Large intestine (tissue), 3 donors: Measurements from ENCODE around the gene PTPN14. TPM values are rescaled to one million over a fixed set of nuclear protein-coding genes. Genes with fewer than 3 reads are reported as not detected.

ENCODE experiments used
- DNase-seq, 2 donors: peaks; one replicate each; pipeline versions ENCODE4 v3.0.0 to v3.0.0-alpha.2; 2013
- H3K27ac ChIP-seq: one replicate; pipeline ENCODE4 v1.5.1; 2013; ENCODE audit warnings: low read length
- H3K27me3 ChIP-seq: 2 replicates; pipeline ENCODE4 v1.6.1; 2013; ENCODE audit warnings: low read length; ENCODE audit not compliant: control insufficient read depth, insufficient read depth
- H3K36me3 ChIP-seq: 2 replicates; pipeline ENCODE4 v1.6.1; 2013; ENCODE audit warnings: low read length; ENCODE audit not compliant: control insufficient read depth, insufficient read depth
- H3K4me1 ChIP-seq: one replicate; pipeline ENCODE4 v1.6.1; 2013; ENCODE audit warnings: low read length; ENCODE audit not compliant: control insufficient read depth, insufficient read depth
- H3K4me3 ChIP-seq: one replicate; pipeline ENCODE4 v1.5.1; 2013; ENCODE audit warnings: low read length
- H3K9me3 ChIP-seq: one replicate; pipeline ENCODE4 v1.6.1; 2013; ENCODE audit warnings: mild to moderate bottlenecking, low read depth, low read length, moderate library complexity; ENCODE audit not compliant: control insufficient read depth
- WGBS: methylation state at CpG from one replicate; pipeline ENCODE4 v1.1.5; 2013; ENCODE audit warnings: low lambda C conversion rate; ENCODE audit not compliant: insufficient coverage; 5-methylcytosine and 5-hydroxymethylcytosine counted together
- polyA plus RNA-seq: library from polyadenylated mRNA; unstranded; fragments of 120-200 nt; gene quantifications from one replicate; pipeline ENCODE4 v1.2.1, GENCODE V29; 2013

PTPN14 gene
- polyA plus RNA-seq, 1 donor = 10.2 TPM

DNA sequence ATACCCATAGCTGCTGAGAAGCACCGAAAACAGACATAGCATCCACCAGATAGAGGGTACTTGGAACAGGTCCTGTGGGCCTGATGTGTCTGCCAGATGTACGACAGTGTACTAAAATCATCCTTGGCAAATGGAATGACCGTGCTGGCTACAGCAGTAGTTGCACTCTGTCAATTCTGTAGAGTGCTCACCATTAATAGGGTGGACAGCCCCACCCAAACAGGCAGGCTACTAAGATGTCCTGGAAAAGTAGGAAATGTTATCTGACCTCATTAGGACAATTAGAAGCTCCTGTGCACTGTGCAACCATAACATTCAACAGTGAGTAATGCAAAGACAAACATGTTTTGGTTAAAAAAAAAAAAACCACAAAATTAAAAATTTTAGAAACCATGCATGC lies 106.2 kb downstream of the PTPN14 start:
- DNase-seq = no peak
- Histone ChIP-seq H3K36me3 (no peaks in the 10 kb centered on the region), H3K4me3 (no peak overlapping the region), H3K4me1 (peaks cover 4% of the 10 kb centered on the region), H3K27me3 (no peaks in the 10 kb centered on the region), H3K27ac (no peak overlapping the region), H3K9me3 (no peaks in the 10 kb centered on the region)
- WGBS = no CpG with 5 or more reads among the region's 3 CpGs

DNA sequence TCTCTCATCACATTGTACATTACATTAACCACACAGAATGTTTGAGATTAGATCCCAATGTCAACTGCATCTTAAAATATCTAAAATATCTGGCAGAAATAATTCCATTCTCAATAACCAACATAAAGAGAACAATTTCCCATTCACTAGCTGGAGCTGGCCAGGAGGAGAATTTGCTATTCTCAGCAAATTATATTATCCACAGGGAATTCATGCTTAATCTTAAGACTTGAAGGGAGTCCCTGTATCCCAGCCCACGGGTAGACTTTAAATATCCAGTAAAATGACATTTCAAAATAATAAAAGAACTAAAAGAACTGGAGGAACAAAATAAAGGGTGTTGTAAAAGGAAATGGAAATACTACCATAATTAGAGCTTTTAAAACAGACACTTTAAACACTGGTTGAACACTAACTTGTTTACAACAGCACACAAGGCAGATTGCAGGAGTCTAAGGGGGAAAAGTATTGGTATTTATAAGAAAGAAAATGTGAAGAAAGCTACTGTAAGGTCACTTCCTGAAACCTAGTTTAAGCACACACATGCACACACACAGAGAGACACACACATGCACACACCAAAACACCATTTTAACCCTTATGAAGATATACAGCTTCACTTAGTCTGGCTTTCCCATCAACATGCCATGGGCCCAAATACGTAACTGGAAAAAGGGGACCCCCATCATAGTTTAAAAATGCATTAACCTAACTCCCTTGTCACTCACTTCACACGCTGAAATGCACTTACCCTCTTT lies 107.0 kb downstream of the PTPN14 start:
- DNase-seq = no peak
- H3K4me1 ChIP-seq = peaks cover 10% of the 10 kb centered on the region
- H3K9me3 ChIP-seq = no peaks in the 10 kb centered on the region
- no peaks in the 10 kb centered on the region for H3K27me3 ChIP-seq
- H3K4me3 ChIP-seq = no peak overlapping the region
- no peak overlapping the region for H3K27ac ChIP-seq
- H3K36me3 ChIP-seq = no peaks in the 10 kb centered on the region
- 80% methylated on average over 1 of the region's 3 CpGs for WGBS

GRCh38 chr1:214441119-214441518 lies 110.3 kb downstream of the PTPN14 start:
- H3K4me3 ChIP-seq = no peak overlapping the region
- H3K9me3 ChIP-seq = no peaks in the 10 kb centered on the region
- no peak overlapping the region for H3K27ac ChIP-seq
- WGBS = 100% methylated on average over 1 of the region's 3 CpGs
- no peaks in the 10 kb centered on the region for H3K36me3 ChIP-seq
- H3K4me1 ChIP-seq = peaks cover 9% of the 10 kb centered on the region
- DNase-seq = peak in 1 of 2 donors; percentile 20
- H3K27me3 ChIP-seq = no peaks in the 10 kb centered on the region

- H3K9me3 ChIP-seq = no peaks in the 10 kb centered on the region
- 40% methylated on average over 2 of the region's 4 CpGs for WGBS
- H3K4me1 ChIP-seq = peaks cover 9% of the 10 kb centered on the region
- no peaks in the 10 kb centered on the region for H3K27me3 ChIP-seq
- H3K27ac ChIP-seq = peak overlapping the region; percentile 42
- no peaks in the 10 kb centered on the region for H3K36me3 ChIP-seq
- no peak overlapping the region for H3K4me3 ChIP-seq
- peak in 1 of 2 donors; percentile 24 for DNase-seq
Observed at GRCh38 chr1:214440219-214440965, 111.0 kb downstream of the PTPN14 start.

DNA sequence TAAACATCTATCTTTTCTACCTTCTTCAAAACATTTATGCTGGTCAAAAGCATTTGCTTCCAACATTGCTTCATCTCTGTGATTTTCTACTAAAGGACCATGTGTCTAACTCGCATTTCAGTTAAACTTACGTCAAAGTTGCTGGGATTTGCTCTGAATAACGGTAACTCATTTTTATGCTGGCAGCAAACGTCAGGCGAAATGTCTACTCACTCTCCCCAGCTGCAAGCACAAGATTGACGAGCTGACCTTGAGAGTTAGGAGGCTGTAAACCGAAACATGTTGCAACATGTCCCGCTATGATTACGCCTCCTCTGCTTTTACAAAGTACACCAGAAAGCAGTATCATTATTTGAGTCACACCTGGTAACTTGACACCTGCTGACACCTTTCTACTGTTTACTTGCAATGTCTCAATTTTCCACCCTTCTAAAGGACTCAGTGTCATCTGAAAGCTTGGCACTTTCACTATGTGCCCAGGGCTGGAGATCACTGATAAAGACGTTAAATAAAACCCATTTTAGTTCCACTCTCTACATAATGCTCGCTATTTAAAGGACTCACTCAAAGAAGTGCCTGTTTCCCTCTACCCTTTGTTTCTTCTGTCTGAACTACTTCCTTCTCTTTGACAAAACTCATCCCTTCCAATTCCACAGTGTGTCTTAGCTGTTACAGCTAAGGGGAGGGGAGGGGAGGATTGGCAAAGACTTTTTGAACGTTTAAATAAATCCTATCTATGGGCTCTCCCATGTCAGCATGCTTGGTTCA lies 111.9 kb downstream of the PTPN14 start:
- peak; percentile 87 to 94 for DNase-seq
- no peaks in the 10 kb centered on the region for H3K36me3 ChIP-seq
- WGBS = 19% methylated on average over 3 of the region's 12 CpGs
- peaks cover 9% of the 10 kb centered on the region for H3K4me1 ChIP-seq
- H3K27me3 ChIP-seq = no peaks in the 10 kb centered on the region
- peak overlapping the region; percentile 42 for H3K27ac ChIP-seq
- no peak overlapping the region for H3K4me3 ChIP-seq
- no peaks in the 10 kb centered on the region for H3K9me3 ChIP-seq

- no peak for DNase-seq
- Histone ChIP-seq H3K27me3 (no peaks in the 10 kb centered on the region), H3K4me1 (peaks cover 9% of the 10 kb centered on the region), H3K4me3 (no peak overlapping the region), H3K27ac (no peak overlapping the region), H3K36me3 (no peaks in the 10 kb centered on the region), H3K9me3 (no peaks in the 10 kb centered on the region)
- no CpG with 5 or more reads among the region's 2 CpGs for WGBS
Observed at GRCh38 chr1:214438530-214438929, 112.9 kb downstream of the PTPN14 start.

DNA sequence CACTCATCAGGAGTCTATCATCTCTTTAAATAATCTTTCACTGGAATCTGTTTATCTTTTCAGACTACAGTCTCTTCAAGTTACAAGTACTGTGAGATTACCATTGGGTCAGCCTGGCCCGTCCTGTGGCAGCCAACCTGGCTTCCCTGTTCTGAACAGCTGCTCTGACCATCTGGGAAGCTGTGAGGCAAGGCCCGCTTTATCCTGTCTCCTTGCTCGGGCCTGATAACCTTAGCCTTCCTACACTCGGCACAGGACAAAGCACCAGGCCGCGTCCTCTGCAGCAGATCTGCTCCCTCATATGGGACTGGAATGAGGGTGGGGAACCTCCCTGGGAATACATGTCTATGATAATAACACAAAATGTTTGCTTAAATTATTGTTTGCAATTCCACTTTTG lies 113.3 kb downstream of the PTPN14 start:
- H3K36me3 ChIP-seq = no peaks in the 10 kb centered on the region
- no CpG with 5 or more reads among the region's 6 CpGs for WGBS
- no peaks in the 10 kb centered on the region for H3K9me3 ChIP-seq
- no peak overlapping the region for H3K27ac ChIP-seq
- peaks cover 9% of the 10 kb centered on the region for H3K4me1 ChIP-seq
- H3K27me3 ChIP-seq = no peaks in the 10 kb centered on the region
- DNase-seq = no peak
- no peak overlapping the region for H3K4me3 ChIP-seq

- H3K27me3 ChIP-seq = no peaks in the 10 kb centered on the region
- DNase-seq = no peak
- H3K4me1 ChIP-seq = peaks cover 9% of the 10 kb centered on the region
- H3K36me3 ChIP-seq = no peaks in the 10 kb centered on the region
- no peak overlapping the region for H3K4me3 ChIP-seq
- no peaks in the 10 kb centered on the region for H3K9me3 ChIP-seq
- H3K27ac ChIP-seq = no peak overlapping the region
- whole genome bisulfite sequencing = 100% methylated on average over 1 of the region's 4 CpGs
Observed at GRCh38 chr1:214435867-214436266, 115.5 kb downstream of the PTPN14 start.

DNA sequence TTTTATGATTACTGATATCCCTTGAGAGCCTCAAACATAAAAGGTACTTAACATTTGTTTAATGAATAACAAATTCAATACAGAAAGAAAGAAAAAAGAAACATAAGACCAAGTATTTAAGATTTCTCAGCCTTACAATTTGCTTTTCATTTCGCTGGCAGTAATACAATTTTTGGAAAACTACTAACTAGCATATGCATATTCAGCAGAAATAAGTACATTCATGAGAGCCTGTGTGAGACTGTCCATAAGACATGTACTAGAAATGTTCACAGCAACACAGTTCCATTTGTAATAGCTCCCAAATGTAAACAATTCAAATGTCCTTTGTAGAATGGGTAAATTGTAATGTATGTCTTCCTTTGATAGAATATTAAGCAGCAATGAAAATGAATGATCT lies 119.2 kb downstream of the PTPN14 start:
- no peaks in the 10 kb centered on the region for H3K36me3 ChIP-seq

DNA sequence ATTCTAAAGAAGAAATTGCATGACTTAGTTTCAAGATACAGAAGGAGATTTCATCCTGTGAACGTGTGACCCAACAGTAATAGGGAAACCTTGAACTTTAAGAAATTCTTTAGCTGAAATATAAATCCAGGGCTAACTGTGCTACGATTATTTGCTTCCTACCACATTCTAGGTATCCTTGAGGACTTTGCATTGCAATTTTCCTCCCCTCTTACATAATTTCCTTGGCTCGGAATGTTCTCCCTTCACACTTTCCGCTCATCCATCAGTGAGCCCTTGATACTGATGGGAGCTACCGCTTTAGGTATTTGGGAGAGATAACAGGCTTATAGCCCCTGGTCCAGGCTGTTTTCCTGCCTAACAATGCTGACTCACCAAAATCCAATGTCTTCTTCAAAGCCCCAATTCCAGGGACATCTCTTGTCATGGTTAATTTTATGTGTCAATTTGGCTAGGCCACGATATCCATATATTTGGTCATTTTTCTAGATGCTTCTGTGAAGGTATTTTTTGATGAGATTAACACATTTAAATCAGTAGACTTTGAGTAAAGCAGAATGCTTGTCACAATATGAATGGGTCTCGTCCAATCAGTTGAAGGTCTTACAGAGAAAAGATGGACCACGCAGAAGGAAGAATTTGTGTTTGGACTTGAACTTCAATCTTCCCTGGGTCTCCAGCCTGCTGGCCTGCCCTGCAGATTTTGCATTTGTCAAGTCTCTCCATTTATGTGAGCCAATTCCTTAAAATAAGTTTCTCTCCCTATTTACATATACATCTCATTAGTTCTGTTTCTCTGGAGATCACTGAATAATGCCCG lies 121.2 kb downstream of the PTPN14 start:
- no peaks in the 10 kb centered on the region for H3K4me1 ChIP-seq
- no peak overlapping the region for H3K27ac ChIP-seq
- H3K27me3 ChIP-seq = no peaks in the 10 kb centered on the region
- H3K4me3 ChIP-seq = no peak overlapping the region
- H3K36me3 ChIP-seq = no peaks in the 10 kb centered on the region
- WGBS = 87% methylated on average over 3 of the region's 9 CpGs
- H3K9me3 ChIP-seq = no peaks in the 10 kb centered on the region
- no peak for DNase-seq

More for the DNA sequence above, 119.2 kb downstream of the PTPN14 start:
- H3K4me3 ChIP-seq = no peak overlapping the region
- no peaks in the 10 kb centered on the region for H3K4me1 ChIP-seq
- no peak overlapping the region for H3K27ac ChIP-seq
- no peaks in the 10 kb centered on the region for H3K27me3 ChIP-seq
- no peak for DNase-seq
- no peaks in the 10 kb centered on the region for H3K9me3 ChIP-seq
- no CpG with 5 or more reads among the region's 1 CpG for WGBS
